ENCODE measurements around the gene RNASEH2A.

DNA sequence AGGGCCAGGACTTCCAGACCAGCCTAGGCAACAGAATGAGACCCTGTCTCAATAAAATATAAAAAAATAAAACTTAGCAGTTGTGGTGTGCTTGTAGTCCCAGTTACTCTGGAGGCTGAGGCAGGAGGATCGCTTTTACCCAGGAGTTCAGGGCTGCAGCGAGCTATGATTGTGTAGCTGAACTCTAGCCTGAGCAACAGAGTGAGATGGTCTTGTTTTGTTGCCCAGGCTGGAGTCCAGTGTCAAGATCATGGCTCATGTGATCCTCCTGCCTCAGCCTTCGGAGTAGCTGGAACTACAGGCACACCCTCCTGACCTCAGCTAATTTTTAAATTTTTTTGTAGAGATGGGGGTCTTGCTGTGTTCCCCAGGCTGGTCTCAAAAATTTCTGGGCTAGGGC is 19.4 kb upstream of the RNASEH2A start:
- no peak for TF ChIP-seq CTCF (conservative IDR thresholded peaks at IDR 0.05 in 1 of 2, IDR thresholded peaks at IDR 0.05 in 1 of 2; ENCODE audit: extremely low read depth in 1 of 2, insufficient read depth in 1 of 2, low read depth in 1 of 2, low read length in 2 of 2)
- TF ChIP-seq EZH2 (IDR thresholded peaks at IDR 0.05; ENCODE audit: borderline replicate concordance, low read length): no peak
